K562 (cell line): ENCODE data around the gene EIF3I. TPM values are rescaled to one million over a fixed set of nuclear protein-coding genes. Genes with fewer than 3 reads are reported as not detected.

Source experiments
- ATAC-seq: fragments of 200-7000 bp; cut with Tn5 transposase; 3 replicates; pipeline ENCODE4 v1.9.1; 2020; ENCODE audit warnings: moderate library complexity
- BruUV-seq: library from RNA; stranded (reverse); fragments of 400-500 nt; replicated peaks from 2 replicates; lab custom pipeline; 2021; lab: Mats Ljungman, UMichigan
- CTCF ChIA-PET: fragments of 300-600 bp; formaldehyde crosslinking; extraction: SDS; loops from one replicate; lab custom pipeline; 2021; ENCODE audit warnings: low intra/inter-chr PET ratio; lab: Yijun Ruan, JAX
- POLR2A ChIA-PET: fragments of 300-600, 350-650 bp; sonication (Branson Sonifier 250); formaldehyde crosslinking; extraction: SDS; loops from one replicate; lab custom pipeline; 2021; ENCODE audit warnings: antibody characterized with exemption, inconsistent platforms; lab: Yijun Ruan, JAX
- DNase-seq, 4 experiments: peaks; one replicate each; pipeline versions ENCODE4 v3.0.0 to v3.0.0-alpha.2; 2011 to 2018; ENCODE audit warnings: low spot score in 3 of 4, mixed read lengths in 3 of 4; ENCODE audit errors: extremely low read depth in 1 of 4
- FAIRE-seq: peaks from 2 replicates; lab custom pipeline; 2011; peaks lifted over from hg19 to GRCh38; lab: Jason Lieb, UNC
- H2AFZ ChIP-seq: 2 replicates; pipeline ENCODE4 v1.6.0; 2011; ENCODE audit warnings: low read depth, low read length, control low read depth, inconsistent platforms
- H3K27ac ChIP-seq: fragments of 200-600 bp; 3 replicates; pipeline ENCODE4 v1.8.0; 2011; ENCODE audit warnings: low read depth, mild to moderate bottlenecking, control low read depth, inconsistent platforms, low read length, moderate library complexity, mixed read lengths; ENCODE audit errors: extremely low read depth
- H3K27me3 ChIP-seq, 2 experiments: fragments of 300-600 bp in 1 of 2; 2 replicates in 1 of 2; 3 replicates in 1 of 2; pipeline versions ENCODE4 v1.6.0 to v1.8.0; 2011; ENCODE audit warnings: inconsistent platforms in 2 of 2, low read length in 2 of 2, mild to moderate bottlenecking in 1 of 2, mixed read lengths in 1 of 2, moderate library complexity in 1 of 2; ENCODE audit not compliant: control insufficient read depth in 2 of 2, insufficient read depth in 2 of 2
- H3K36me3 ChIP-seq: fragments of 300-600 bp; 3 replicates; pipeline ENCODE4 v1.8.0; 2011; ENCODE audit warnings: mild to moderate bottlenecking, low read length, inconsistent platforms; ENCODE audit not compliant: control insufficient read depth, insufficient read depth
- H3K4me1 ChIP-seq, 2 experiments: fragments of 200-600 bp in 1 of 2; replicated peaks in 1 of 2; 2 replicates in 1 of 2; 3 replicates in 1 of 2; pipeline versions ENCODE4 v1.5.1 to v1.8.0; 2011; ENCODE audit warnings: inconsistent platforms in 2 of 2, low read length in 2 of 2, mild to moderate bottlenecking in 1 of 2, mixed read lengths in 1 of 2, moderate library complexity in 1 of 2; ENCODE audit not compliant: control insufficient read depth in 2 of 2, insufficient read depth in 2 of 2
- H3K4me2 ChIP-seq: 2 replicates; pipeline ENCODE4 v1.6.1; 2011; ENCODE audit warnings: low read length, control low read depth, inconsistent platforms, mixed read lengths; ENCODE audit not compliant: insufficient read depth
- H3K4me3 ChIP-seq: fragments of 200-600 bp; sonication (generic), shearing (Covaris generic); 2 replicates; pipeline ENCODE4 v1.5.1; 2016; ENCODE audit warnings: control low read depth, inconsistent platforms
- H3K79me2 ChIP-seq: fragments of 200-600 bp; 3 replicates; pipeline ENCODE4 v1.8.0; 2011; ENCODE audit warnings: low read length, inconsistent platforms; ENCODE audit not compliant: control insufficient read depth, insufficient read depth
- H3K9ac ChIP-seq, 2 experiments: 2 replicates each; pipeline versions ENCODE4 v1.6.0 to v1.6.1; 2011; ENCODE audit warnings: low read depth in 2 of 2, low read length in 2 of 2, control low read depth in 1 of 2, inconsistent platforms in 1 of 2, mild to moderate bottlenecking in 1 of 2, mixed read lengths in 1 of 2; ENCODE audit not compliant: insufficient read depth in 1 of 2
- H3K9me1 ChIP-seq: one replicate; pipeline ENCODE4 v1.6.0; 2011; ENCODE audit warnings: inconsistent platforms, mild to moderate bottlenecking, low read length, moderate library complexity; ENCODE audit not compliant: control insufficient read depth, insufficient read depth
- H3K9me3 ChIP-seq: replicated peaks from 2 replicates; pipeline ENCODE4 v1.5.1; 2011; ENCODE audit warnings: low read depth, low read length, inconsistent platforms; ENCODE audit not compliant: control insufficient read depth, insufficient read depth
- H4K20me1 ChIP-seq: replicated peaks from 2 replicates; pipeline ENCODE4 v1.6.1; 2011; ENCODE audit warnings: low read length, inconsistent platforms, mixed read lengths; ENCODE audit not compliant: control insufficient read depth, insufficient read depth
- CLOCK ChIP-seq: fragments of 250-450 bp; sonication (Bioruptor Pico); IDR thresholded peaks from 2 replicates; pipeline ENCODE4 v1.4.0; 2020; ENCODE audit warnings: mild to moderate bottlenecking, moderate library complexity, borderline replicate concordance
- GMEB1 ChIP-seq: fragments of 250-450 bp; sonication (Bioruptor Pico); IDR thresholded peaks from 2 replicates; pipeline ENCODE4 v1.4.0; 2020; ENCODE audit warnings: mild to moderate bottlenecking
- MIER1 ChIP-seq: fragments of 450-650 bp; IDR thresholded peaks from 2 replicates; pipeline ENCODE4 v1.6.1; 2016; ENCODE audit warnings: antibody characterized with exemption, mild to moderate bottlenecking, low read depth
- POLR2G ChIP-seq: fragments of 200-400 bp; formaldehyde crosslinking; IDR thresholded peaks from 2 replicates; pipeline ENCODE4 v1.6.1; 2017; ENCODE audit warnings: low read depth, mild to moderate bottlenecking, antibody characterized with exemption, low read length, moderate library complexity
- RBM25 ChIP-seq: fragments of 200-400 bp; formaldehyde crosslinking; IDR thresholded peaks from 2 replicates; pipeline ENCODE4 v1.6.1; 2018; ENCODE audit warnings: low read length, low read depth, moderate library complexity; ENCODE audit not compliant: severe bottlenecking
- SMAD3 ChIP-seq: fragments of 450-650 bp; formaldehyde crosslinking; conservative IDR thresholded peaks from 2 replicates; pipeline ENCODE4 v1.4.0; 2020; ENCODE audit warnings: mild to moderate bottlenecking
- ZFPM2 ChIP-seq: fragments of 250-450 bp; sonication (Bioruptor Pico); IDR thresholded peaks from 2 replicates; pipeline ENCODE4 v1.5.1; 2022; ENCODE audit warnings: mild to moderate bottlenecking
- ZNF140 ChIP-seq: fragments of 250-450 bp; sonication (Bioruptor Pico); IDR thresholded peaks from 2 replicates; pipeline ENCODE4 v1.8.0; 2021; ENCODE audit warnings: moderate library complexity, mild to moderate bottlenecking, inconsistent platforms
- ZNF143 ChIP-seq: sonication (generic); formaldehyde crosslinking; IDR thresholded peaks from 2 replicates; pipeline ENCODE4 v1.9.0; 2022; ENCODE audit warnings: mild to moderate bottlenecking, missing genetic modification reagents
- ZNF184 ChIP-seq: sonication (generic); formaldehyde crosslinking; IDR thresholded peaks from 2 replicates; pipeline ENCODE4 v1.5.0; 2020; ENCODE audit warnings: missing genetic modification reagents
- WGBS: fragments of 100-300 bp; shearing (Covaris generic); methylation state at CpG from one replicate; pipeline ENCODE4 v1.1.6; 2016; ENCODE audit warnings: low coverage, mixed read lengths; ENCODE audit not compliant: insufficient coverage; ENCODE audit errors: missing lambda C conversion rate; 5-methylcytosine and 5-hydroxymethylcytosine counted together
- in situ Hi-C: fragments of 300-500 bp; cut with MboI; formaldehyde crosslinking; loops from 4 replicates; pipeline ENCODE4 v1.15.0; 2018; ENCODE audit warnings: inconsistent platforms, mixed read lengths
- intact Hi-C: fragments of 100-400 bp; cut with micrococcal nuclease; formaldehyde crosslinking; loops from 2 replicates; pipeline ENCODE4 v1.14.2; 2022
- polyA plus RNA-seq, 8 experiments: library from polyadenylated mRNA; depleted of rRNA in 4 of 8; stranded (reverse) in 5 of 8; unstranded in 3 of 8; fragments of >200 nt; fragmentation: Nextera tagmentation in 2 of 8; fragmentation: Illumina TruSeq in 1 of 8; extraction: Ambion mirVana in 2 of 8; extraction: Trizol in 1 of 8; gene quantifications; 2 replicates each; pipeline versions ENCODE4 v1.2.1 to v1.2.3, GENCODE V29; 2011 to 2014; ENCODE audit warnings: inconsistent platforms in 1 of 8, missing spikeins in 1 of 8
- total RNA-seq, 7 experiments: library from RNA; depleted of rRNA in 6 of 7; stranded (reverse); fragments of >200 nt in 6 of 7; fragmentation: Illumina TruSeq in 2 of 7; extraction: Trizol in 2 of 7; gene quantifications; 2 replicates each; pipeline versions ENCODE4 v1.2.1 to v1.2.3, GENCODE V29; 2011 to 2021; ENCODE audit warnings: low replicate concordance in 1 of 7

Gene EIF3I
- total and polyA plus RNA-seq, 9 of the 15 experiments (the other 6 are each of a cell fraction or from before 2014, with no cell fraction given), result 414 to 1,526 (median 635) TPM

GRCh38 chr1:32208469-32208868, 13.7 kb upstream of the EIF3I start:
- H3K9ac ChIP-seq, result no peak overlapping the region; a peak in 1 of 4 replicates
- no peak overlapping the region for H3K4me3 ChIP-seq
- TF ChIP-seq ZNF143 (0 out of 2 replicates have a peak, but pooled peaks have one; percentile 15), MIER1 (no peak), ZFPM2 (CRISPR knock-in tag) (no peak)
- ATAC-seq, result no peak
- DNase-seq, result no peak
- in situ Hi-C loops (no loop called here), intact Hi-C loops (loop anchor here (5.0 kb wide), 1 partner anchor 39 kb away; the partner anchor contains the start of gene FAM167B)
- H3K79me2 ChIP-seq, result peaks cover 13% of the 10 kb centered on the region
- H4K20me1 ChIP-seq, result no peaks in the 10 kb centered on the region
- no peak overlapping the region for H2AFZ ChIP-seq
- H3K36me3 ChIP-seq, result peaks cover 28% of the 10 kb centered on the region; the same call in 2 of the 3 replicates
- H3K4me1 ChIP-seq, result peaks cover 10 to 31% of the 10 kb centered on the region in 2 experiments; a peak in 4 of 5 replicates
- CTCF ChIA-PET, result interaction anchor here (0.7 kb wide), 1 partner anchor 90 kb away, joined by 3 read pairs; no protein-coding TSS in a partner anchor
- no peak overlapping the region for H3K27ac ChIP-seq
- no peaks in the 10 kb centered on the region for H3K27me3 ChIP-seq
- WGBS, result 86% methylated on average over 6 of the region's 6 CpGs
- FAIRE-seq, result no peak
- no peaks in the 10 kb centered on the region for H3K9me3 ChIP-seq
- H3K9me1 ChIP-seq, result peaks cover 4% of the 10 kb centered on the region
- no TSS peak for BruUV-seq
- POLR2A ChIA-PET, result interaction anchor here (0.5 to 7.8 kb wide), 6 partner anchors 7 to 127 kb away, joined by 3 to 80 read pairs (median 4); partner anchors contain the start of gene CCDC28B
- no peak overlapping the region for H3K4me2 ChIP-seq

- peaks cover 28% of the 10 kb centered on the region; the same call in 2 of the 3 replicates for H3K36me3 ChIP-seq
- H3K9me3 ChIP-seq, result no peaks in the 10 kb centered on the region
- peaks cover 4% of the 10 kb centered on the region for H3K9me1 ChIP-seq
- in situ Hi-C loops, result no loop called here
- ChIA-PET CTCF (no interaction called here), POLR2A (interaction anchor here (0.5 to 7.8 kb wide), 7 partner anchors 8 to 126 kb away, joined by 3 to 80 read pairs (median 5); partner anchors contain the start of gene CCDC28B)
- H3K4me1 ChIP-seq, result peaks cover 10 to 28% of the 10 kb centered on the region in 2 experiments; a peak in 4 of 5 replicates
- ATAC-seq (no peak; the same call in 1 of the 3 replicates), FAIRE-seq (peak; percentile 66), DNase-seq (peak in 1 of 4 experiments; percentile 57)
- no peak within 1 kb of the TSS for H3K4me2 ChIP-seq
- BruUV-seq, result no TSS peak
- WGBS, result 80% methylated on average over 5 of the region's 5 CpGs
- H3K4me3 ChIP-seq, result no peak within 1 kb of the TSS
- no peaks in the 10 kb centered on the region for H3K27me3 ChIP-seq
- peaks cover 13% of the 10 kb centered on the region for H3K79me2 ChIP-seq
- H3K27ac ChIP-seq, result no peak within 1 kb of the TSS
- H3K9ac ChIP-seq, result peak within 1 kb of the TSS in 1 of 2 experiments; percentile 62; a peak in 2 of 4 replicates
- intact Hi-C loops, result loop anchor here (5.0 kb wide), 1 partner anchor 38 kb away; the partner anchor contains the start of gene FAM167B
- H4K20me1 ChIP-seq, result no peaks in the 10 kb centered on the region
- H2AFZ ChIP-seq, result no peak within 1 kb of the TSS
- TF ChIP-seq POLR2G, result peak; percentile 67
- no peak for TF ChIP-seq SMAD3 (CRISPR knock-in tag)
- no peak for TF ChIP-seq ZNF184 (CRISPR knock-in tag)
- TF ChIP-seq CLOCK, result no peak
- no peak for TF ChIP-seq ZNF140 (CRISPR knock-in tag)
- no peak for TF ChIP-seq RBM25
- no peak for TF ChIP-seq GMEB1
Observed at GRCh38 chr1:32208891-32209328, 13.3 kb upstream of the EIF3I start, which contains the start of gene DCDC2B. DCDC2B (plus strand) TSS chr1:32209089; CDS start chr1:32209094, 5 bp downstream.
